Measurements from ENCODE around the gene FA2H. TPM values are rescaled to one million over a fixed set of nuclear protein-coding genes. Genes with fewer than 3 reads are reported as not detected.

The FA2H gene
- total RNA-seq, 3 donors from 2014 or later: 0.33 to 1.8 TPM; not detected in 1

- DNase-seq (ENCODE audit: low spot score in 2 of 2): no peak
- Histone ChIP-seq H3K4me1 (peaks cover 0 to 3% of the 10 kb centered on the region in 2 donors), H3K9me3 (no peaks in the 10 kb centered on the region), H3K27me3 (no peaks in the 10 kb centered on the region), H3K27ac (no peak overlapping the region), H3K4me3 (no peak overlapping the region), H3K36me3 (no peaks in the 10 kb centered on the region)
- intact Hi-C loops (cut with DNase I; ENCODE audit: low total_unique reads): loop anchor here (10.0 kb wide), 1 partner anchor 604 kb away; no protein-coding TSS in a partner anchor
- no peak for TF ChIP-seq POLR2AphosphoS5 (IDR thresholded peaks at IDR 0.05)
- TF ChIP-seq, protein P1, sequence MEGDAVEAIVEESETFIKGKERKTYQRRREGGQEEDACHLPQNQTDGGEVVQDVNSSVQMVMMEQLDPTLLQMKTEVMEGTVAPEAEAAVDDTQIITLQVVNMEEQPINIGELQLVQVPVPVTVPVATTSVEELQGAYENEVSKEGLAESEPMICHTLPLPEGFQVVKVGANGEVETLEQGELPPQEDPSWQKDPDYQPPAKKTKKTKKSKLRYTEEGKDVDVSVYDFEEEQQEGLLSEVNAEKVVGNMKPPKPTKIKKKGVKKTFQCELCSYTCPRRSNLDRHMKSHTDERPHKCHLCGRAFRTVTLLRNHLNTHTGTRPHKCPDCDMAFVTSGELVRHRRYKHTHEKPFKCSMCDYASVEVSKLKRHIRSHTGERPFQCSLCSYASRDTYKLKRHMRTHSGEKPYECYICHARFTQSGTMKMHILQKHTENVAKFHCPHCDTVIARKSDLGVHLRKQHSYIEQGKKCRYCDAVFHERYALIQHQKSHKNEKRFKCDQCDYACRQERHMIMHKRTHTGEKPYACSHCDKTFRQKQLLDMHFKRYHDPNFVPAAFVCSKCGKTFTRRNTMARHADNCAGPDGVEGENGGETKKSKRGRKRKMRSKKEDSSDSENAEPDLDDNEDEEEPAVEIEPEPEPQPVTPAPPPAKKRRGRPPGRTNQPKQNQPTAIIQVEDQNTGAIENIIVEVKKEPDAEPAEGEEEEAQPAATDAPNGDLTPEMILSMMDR (IDR thresholded peaks at IDR 0.05): no peak
- no peak for TF ChIP-seq POLR2A (IDR thresholded peaks at IDR 0.05)
Observed at GRCh38 chr16:74738816-74739215, 35.8 kb downstream of the FA2H start.

GRCh38 chr16:74738113-74738541 is 36.5 kb downstream of the FA2H start:
- H3K4me1 ChIP-seq: peaks cover 0 to 3% of the 10 kb centered on the region in 2 donors
- no peak for DNase-seq (ENCODE audit: low spot score in 2 of 2)

DNA sequence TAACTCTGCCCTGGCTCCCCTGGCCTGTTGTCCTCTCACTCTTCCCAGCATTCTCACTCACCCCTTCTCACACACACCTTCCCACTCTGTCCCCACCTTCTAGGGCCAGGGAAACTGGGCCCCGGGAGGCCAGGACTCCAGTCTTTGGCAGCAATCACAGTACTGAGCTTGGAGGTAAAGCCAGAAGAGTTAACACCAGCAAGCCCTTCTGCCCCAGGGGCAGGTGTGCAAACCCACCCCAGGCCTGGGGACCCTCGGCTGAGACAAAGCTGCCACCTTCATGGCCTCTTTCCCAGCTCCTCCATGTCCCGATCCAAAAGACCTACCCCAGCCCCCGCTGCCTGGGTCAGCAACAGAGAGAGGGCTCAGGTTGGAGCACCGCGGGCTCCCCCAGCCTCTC is 37.1 kb downstream of the FA2H start:
- no peaks in the 10 kb centered on the region for H3K27me3 ChIP-seq
- no peak overlapping the region for H3K4me3 ChIP-seq
- intact Hi-C loops (cut with DNase I; ENCODE audit: low total_unique reads): loop anchor here (10.0 kb wide), 1 partner anchor 603 kb away; no protein-coding TSS in a partner anchor
- peaks cover 0 to 3% of the 10 kb centered on the region in 2 donors for H3K4me1 ChIP-seq
- TF ChIP-seq, protein P1 (IDR thresholded peaks at IDR 0.05): no peak
- no peak for TF ChIP-seq POLR2AphosphoS5 (IDR thresholded peaks at IDR 0.05)
- TF ChIP-seq POLR2A (IDR thresholded peaks at IDR 0.05): no peak
- DNase-seq (ENCODE audit: low spot score in 2 of 2): no peak
- no peaks in the 10 kb centered on the region for H3K9me3 ChIP-seq
- H3K27ac ChIP-seq: no peak overlapping the region
- H3K36me3 ChIP-seq: no peaks in the 10 kb centered on the region

More at GRCh38 chr16:74738113-74738541, 36.5 kb downstream of the FA2H start:
- Histone ChIP-seq H3K36me3 (no peaks in the 10 kb centered on the region), H3K27me3 (no peaks in the 10 kb centered on the region), H3K9me3 (no peaks in the 10 kb centered on the region), H3K27ac (no peak overlapping the region), H3K4me3 (no peak overlapping the region)
- TF ChIP-seq POLR2AphosphoS5 (IDR thresholded peaks at IDR 0.05) (no peak), POLR2A (IDR thresholded peaks at IDR 0.05) (no peak)
- TF ChIP-seq, protein P1 (IDR thresholded peaks at IDR 0.05): no peak
- intact Hi-C loops (cut with DNase I; ENCODE audit: low total_unique reads): loop anchor here (10.0 kb wide), 1 partner anchor 603 kb away; no protein-coding TSS in a partner anchor

DNA sequence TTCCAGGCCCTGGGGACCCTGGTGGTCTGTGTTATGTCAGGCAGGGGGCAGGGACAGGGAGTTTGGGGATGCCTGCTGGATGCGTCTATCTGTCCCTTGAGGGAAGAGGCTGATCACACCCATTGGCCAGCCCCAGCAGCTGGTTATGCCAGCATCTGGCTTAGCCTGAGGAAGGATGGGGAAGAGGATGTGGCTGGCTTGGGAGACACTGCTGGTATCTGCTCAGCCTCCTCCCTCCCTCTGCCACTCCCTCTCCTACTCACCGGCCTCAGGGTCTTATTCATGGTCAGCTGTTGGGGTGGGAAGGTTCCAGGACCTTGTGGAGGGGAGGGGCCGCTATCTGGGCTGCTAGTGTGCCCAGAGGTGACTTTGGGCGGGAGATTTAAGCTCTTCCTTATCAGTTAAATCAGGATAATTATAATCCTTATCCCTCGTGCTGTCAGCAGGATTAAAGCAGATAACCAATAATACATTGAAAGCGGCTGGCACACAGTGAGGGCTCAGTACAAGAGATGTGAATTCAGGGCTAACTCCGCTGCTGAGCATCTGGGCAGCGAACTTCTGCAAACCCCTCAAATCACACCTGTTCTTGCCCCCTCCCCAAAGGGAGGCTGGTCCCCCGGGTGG is 38.0 kb downstream of the FA2H start:
- H3K27me3 ChIP-seq: no peaks in the 10 kb centered on the region
- DNase-seq (ENCODE audit: low spot score in 2 of 2): no peak
- no peaks in the 10 kb centered on the region for H3K4me1 ChIP-seq
- H3K27ac ChIP-seq: no peak overlapping the region
- TF ChIP-seq, protein P1 (IDR thresholded peaks at IDR 0.05): no peak
- TF ChIP-seq POLR2AphosphoS5 (IDR thresholded peaks at IDR 0.05) (no peak), POLR2A (IDR thresholded peaks at IDR 0.05) (no peak)
- no peaks in the 10 kb centered on the region for H3K9me3 ChIP-seq
- H3K4me3 ChIP-seq: no peak overlapping the region
- H3K36me3 ChIP-seq: no peaks in the 10 kb centered on the region
- intact Hi-C loops (cut with DNase I; ENCODE audit: low total_unique reads): loop anchor here (10.0 kb wide), 1 partner anchor 602 kb away; no protein-coding TSS in a partner anchor

DNA sequence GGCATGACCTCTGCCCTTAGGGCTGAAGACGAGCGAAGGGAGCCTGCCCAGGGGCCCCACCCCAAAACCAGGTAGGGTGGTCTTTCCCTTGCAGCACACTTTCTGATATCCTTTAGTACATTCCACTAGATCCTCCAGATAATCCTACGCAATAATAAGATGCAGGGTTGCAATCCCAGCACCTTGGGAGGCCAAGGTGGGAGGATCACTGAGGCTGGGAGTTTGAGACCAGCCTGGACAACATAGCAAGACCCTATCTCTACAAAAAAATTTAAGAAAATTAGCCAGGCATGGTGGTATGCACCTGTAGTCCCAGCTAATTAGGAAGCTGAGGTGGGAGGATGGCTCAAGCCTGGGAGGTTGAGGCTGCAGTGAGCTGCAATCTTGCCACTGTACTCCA is 39.1 kb downstream of the FA2H start:
- H3K4me1 ChIP-seq: no peaks in the 10 kb centered on the region
- DNase-seq (ENCODE audit: low spot score in 2 of 2): no peak
- no peaks in the 10 kb centered on the region for H3K27me3 ChIP-seq
- TF ChIP-seq POLR2A (IDR thresholded peaks at IDR 0.05) (no peak), POLR2AphosphoS5 (IDR thresholded peaks at IDR 0.05) (no peak)
- TF ChIP-seq, protein P1 (IDR thresholded peaks at IDR 0.05): no peak
- H3K4me3 ChIP-seq: no peak overlapping the region
- H3K36me3 ChIP-seq: no peaks in the 10 kb centered on the region
- H3K9me3 ChIP-seq: no peaks in the 10 kb centered on the region
- H3K27ac ChIP-seq: no peak overlapping the region
- intact Hi-C loops (cut with DNase I; ENCODE audit: low total_unique reads): loop anchor here (10.0 kb wide), 1 partner anchor 601 kb away; no protein-coding TSS in a partner anchor
